NCI-H1417 (cell line): Measurements from ENCODE around the gene LHPP.

Source experiments
- DNase-seq, 3 experiments: peaks; one replicate each; lab custom pipeline; 2025; lab: John Stamatoyannopoulos, UW

LHPP gene

GRCh38 chr10:124624895-124625294, 163.3 kb downstream of the LHPP start:
- DNase-seq = peak in 2 of 3 experiments; percentile 63 to 65

- DNase-seq = no peak
Observed at GRCh38 chr10:124625831-124626238, 164.2 kb downstream of the LHPP start.

GRCh38 chr10:124626759-124627380, 165.2 kb downstream of the LHPP start:
- peak in 2 of 3 experiments; percentile 21 to 52 for DNase-seq

DNA sequence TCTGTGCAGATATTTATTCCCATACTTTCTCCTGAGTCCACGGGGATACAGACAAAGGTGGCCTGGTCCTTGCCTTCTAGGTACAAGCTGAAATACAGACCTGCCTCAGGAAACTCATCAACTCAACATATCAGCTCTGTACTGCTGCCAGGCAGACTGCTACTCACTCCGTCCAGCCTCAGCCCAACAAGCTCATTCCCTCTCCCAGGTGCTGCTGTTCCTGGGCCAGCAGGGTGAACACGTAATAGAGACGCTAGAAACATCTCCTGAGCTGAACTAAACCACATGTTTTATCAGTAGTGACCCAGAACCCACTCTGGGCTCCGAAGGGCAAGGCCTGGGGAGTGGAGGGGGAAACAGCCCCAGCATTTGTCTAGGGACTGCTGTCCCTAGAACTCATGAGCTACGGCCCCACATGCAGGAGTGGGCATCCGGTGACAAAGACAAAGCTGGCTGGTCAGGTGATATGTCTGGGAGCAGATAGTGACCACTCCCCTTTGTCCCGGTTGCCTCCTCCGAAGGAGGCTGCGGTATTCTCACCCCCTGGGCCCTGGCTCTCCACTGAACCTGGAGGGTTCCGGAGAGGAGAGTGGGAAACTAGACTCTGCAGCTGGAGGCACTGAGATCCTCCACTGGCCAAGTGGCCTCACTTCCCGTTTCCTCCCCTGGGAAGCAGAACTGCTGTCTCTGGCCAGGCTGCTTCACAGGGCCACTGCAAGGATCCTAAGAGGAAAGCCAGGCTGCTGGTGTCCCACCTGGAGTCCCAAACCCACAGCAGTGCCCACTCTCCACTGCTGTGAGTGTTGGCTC, 166.4 kb downstream of the LHPP start:
- DNase-seq = peak in 1 of 3 experiments; percentile 9

DNA sequence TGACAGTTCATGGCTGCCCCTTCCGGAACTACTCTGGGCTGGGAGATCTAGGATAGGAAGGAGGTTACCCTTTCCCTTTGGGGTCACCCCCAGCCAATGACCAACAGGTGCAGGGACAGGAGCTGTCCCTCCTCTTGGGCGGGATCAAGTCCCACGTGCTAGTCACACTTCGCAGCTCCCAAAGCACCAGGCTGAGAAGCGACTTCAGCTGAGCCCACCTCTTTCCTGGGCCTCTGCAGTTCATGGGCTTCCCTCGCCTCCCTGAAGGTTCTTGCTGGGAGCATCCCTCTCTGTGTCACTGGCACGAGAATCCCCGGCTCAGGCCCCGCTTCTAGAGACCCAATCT, 167.0 kb downstream of the LHPP start:
- no peak for DNase-seq

DNA sequence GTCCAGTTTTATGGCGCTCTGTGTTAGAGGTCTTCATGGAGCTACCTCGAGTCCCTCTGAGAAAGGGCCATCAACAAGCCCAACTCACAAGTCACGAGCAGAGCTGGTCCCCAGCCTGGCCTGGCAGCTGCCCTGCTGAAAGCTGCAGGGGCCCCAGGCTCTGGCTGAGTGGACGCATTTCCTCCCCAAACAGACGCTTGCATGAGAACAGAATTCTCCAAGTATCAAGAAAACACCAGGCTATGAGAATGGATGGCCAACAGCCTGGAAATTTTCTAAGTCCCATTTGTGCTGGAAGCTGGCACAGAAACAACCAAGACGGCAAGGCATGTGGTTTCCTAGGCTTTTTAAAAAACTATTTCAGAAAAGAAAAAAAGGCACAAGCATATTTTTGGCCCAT, 167.8 kb downstream of the LHPP start:
- DNase-seq = no peak

DNA sequence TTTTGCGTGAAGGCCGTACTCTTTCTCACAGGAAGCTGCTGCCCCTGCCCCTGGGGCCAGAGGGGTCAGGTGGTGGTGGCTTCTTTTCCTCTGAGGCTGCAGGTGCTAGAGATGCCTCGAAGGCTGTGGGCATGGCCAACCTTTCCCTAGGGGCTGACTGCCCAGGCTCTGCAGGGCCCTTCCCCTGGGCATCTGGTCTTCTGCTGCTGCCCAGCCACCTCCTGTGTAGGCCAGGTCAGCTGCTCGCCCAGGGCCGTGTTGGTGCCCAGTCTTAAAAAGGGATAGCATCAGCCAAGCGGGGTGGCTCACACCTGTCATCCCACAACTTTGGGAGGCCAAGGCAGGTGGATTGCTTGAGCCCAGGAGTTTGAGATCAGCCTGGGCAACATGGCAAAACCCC, 168.2 kb downstream of the LHPP start:
- DNase-seq = no peak

DNA sequence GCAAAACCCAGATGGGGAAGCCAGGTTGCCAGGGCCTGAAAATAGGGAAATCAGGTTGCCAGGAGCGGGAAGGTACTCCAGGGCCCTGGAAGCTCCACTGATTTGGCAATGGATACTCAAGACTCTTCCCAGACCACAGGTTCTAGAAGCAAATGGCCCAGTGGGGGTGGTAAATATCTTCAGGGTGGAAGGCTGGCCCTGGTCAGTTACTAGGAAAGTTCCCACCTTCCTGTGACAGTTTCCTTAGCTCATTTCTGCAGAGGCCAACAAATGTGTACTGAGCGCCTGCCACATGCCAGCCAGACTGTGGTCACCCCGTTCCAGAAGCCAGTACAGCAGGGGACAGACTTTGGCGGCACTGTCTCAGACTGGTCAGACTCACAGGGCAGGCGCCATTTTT, 168.9 kb downstream of the LHPP start:
- DNase-seq = no peak

DNA sequence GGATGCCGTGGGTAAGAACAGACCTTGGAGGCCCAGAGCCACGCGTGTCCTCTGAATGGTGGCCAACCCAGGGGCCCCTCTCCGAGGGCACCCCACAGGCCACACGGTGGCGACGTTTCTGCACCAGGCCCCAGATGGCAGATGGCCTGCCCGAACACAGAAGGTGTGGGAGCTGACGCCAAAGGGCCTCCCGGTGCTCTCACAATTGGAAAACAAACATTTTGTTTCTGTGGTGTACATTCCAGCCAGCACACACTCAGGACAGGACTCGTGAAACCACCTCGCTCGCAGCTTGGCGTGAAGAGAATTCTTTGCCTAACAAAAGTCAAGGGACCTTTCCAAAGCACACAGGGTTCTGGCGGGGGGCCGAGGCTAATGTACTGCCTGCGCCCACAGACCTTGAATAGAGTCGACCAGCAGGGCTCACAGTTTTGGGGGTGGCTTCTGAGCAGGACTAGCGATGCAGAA, 170.5 kb downstream of the LHPP start:
- peak in 2 of 3 experiments; percentile 49 to 71 for DNase-seq

DNA sequence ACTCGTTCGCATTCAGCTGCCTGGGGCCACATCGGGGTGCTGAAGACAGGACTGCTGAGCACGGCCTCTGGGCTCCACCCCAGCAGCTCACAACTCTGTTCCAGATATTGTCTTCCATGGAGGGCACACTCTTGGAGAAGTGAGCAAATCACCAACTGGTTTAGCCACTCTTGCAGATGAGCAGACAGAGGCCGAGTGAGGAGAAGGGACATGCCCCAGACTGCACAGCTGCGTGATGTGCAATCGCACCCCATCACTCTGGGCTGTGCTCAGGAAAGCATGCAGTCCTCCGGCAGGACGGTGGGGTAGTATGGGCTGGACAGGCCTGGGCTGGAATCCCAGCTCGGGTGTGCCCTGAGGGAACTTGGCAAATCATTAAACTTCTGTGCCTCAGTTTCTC, 170.9 kb downstream of the LHPP start:
- DNase-seq = no peak

DNA sequence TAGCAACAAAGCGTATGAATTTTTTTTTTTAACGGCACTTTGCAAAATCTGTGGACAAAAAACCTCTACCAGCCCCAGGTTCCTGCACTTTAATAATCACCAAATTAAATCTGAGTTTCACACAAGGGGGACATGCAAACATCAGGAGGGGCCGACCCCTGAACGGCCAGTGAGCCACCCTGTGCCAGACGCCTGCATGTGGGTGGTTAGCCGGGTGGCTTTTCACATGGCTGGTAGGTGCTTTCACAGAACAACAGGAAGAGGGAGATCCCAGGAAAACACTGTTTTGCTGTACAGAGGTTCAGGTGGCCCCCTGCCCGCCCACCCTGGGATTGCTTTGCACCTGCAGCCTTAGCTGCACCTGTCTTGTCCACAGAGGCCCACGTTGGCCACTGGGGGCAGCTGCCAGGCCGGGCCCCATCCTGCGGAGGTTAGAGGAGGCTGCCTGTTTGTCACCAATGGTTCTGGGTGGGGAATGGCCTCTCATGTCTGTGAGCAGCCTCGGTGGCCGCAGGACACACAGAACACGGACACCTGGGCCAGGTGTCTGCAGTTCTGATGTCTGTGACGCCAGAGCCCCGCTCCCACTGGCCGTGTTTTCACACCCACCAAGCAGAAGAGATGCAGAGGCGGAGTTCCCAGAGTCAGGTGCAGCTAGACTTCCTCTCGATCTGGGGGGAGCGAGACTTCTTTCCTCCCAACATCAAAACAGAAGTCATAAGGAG, 174.8 kb downstream of the LHPP start:
- DNase-seq = peak in 1 of 3 experiments; percentile 17

GRCh38 chr10:124637091-124637700, 175.6 kb downstream of the LHPP start:
- DNase-seq = no peak

- no peak for DNase-seq
Observed at GRCh38 chr10:124637746-124638145, 176.1 kb downstream of the LHPP start.

DNA sequence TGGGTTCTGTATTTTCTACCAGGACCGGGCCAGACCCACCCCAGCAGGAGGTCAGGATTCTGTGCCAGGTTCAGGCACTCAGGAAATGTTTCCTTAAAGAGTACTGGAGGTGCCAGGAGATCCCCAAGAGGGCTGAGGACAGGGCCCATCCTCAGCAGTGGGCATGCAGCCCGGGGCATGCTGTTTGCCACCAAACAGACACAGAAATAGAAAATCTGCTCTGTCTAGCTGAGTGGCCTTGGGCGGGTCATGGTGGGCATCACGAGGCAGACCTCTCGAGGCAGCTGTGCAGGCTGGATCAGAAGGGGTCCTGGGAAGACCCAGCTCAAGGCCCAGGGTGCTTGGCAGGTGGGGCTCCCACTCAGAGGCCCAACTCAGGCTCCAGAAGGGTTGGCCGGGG, 177.6 kb downstream of the LHPP start:
- DNase-seq = no peak

- DNase-seq = no peak
Observed at GRCh38 chr10:124639646-124640045, 178.0 kb downstream of the LHPP start.

- no peak for DNase-seq
Observed at GRCh38 chr10:124640056-124640455, 178.4 kb downstream of the LHPP start.

DNA sequence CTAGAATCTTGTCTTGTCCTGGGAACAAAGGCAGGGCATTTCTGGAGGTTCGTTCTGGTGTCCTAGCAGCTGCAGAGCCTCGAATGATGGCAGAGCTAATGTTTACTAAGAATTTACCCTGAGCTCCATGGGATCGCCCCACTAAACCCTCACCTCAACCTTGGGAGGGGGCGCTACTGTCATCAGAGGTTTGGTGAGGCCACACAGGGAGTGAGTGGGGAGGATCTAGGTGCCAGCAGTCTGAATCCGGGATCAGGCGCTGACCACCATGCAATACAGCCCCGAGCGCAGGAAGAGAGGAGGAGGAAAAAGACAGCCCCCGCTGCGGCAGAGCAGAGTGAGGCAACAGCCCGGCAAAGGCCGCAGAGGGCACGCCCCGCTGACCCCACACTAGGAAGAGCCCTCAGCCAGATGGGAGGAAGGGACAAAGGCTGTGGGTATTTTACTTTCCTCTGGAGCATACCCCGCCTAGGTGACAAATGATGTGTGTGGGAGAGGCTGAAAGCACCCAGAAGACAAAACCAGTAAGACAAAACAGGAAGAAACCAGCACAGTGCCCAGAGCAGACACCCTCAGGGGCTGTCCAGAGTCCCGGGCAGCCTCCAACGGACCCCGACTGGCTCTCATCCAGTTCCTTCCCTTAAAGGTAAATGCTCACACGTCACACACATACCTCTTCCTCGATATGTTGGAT, 179.1 kb downstream of the LHPP start:
- DNase-seq = no peak

DNA sequence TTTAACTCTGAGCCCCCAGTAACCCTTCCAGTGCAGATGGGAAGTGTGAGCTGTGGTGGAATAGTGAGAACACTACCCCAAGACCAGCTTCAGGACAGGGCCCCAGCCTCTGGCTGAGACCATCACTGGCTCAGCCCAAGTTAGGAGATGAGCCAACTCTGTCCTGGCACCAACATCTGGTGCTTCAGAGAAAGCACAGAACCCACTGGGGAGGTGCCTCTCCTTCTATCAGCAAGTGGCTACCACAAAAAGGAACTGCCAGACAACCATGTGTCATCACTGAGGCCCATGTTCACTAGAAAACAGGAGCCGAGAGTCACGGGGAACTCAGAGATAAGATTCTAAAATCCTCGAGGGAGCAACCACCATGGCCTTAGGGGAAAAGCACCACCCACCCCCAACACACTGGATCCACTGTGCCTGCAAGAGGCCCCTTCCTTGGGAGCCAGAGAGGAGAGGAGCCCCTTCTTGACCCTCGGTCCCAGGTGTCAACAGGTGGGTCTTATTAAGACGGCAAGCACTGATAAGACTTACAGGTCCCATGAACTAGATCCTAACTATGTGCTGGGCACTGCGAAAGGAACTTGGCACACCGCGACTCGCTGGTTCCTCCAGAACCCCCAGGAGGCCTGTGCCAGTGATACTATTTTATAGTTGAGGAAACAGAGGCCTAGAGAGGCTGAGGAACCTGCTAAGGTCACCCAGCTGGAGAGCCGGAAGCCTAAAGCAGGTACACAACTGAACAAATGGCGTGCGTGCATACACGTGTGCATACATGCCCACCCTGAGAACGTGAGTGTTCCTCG, 179.9 kb downstream of the LHPP start:
- DNase-seq = no peak

- peak; percentile 25 to 68 (median 54) for DNase-seq
Observed at GRCh38 chr10:124642088-124642710, 180.6 kb downstream of the LHPP start.

- DNase-seq = peak; percentile 12 to 75 (median 51)
Observed at GRCh38 chr10:124643330-124644009, 181.8 kb downstream of the LHPP start.
